ENCODE data around the gene HDAC2.

GRCh38 chr6:113999284-113999683 lies 28.3 kb upstream of the HDAC2 start:
- TF ChIP-seq GATA3 (IDR thresholded peaks at IDR 0.05; ENCODE audit: low read depth, low read length) (no peak), GATA2 (IDR thresholded peaks at IDR 0.05; ENCODE audit: low read depth, low read length) (no peak)

Data from SH-SY5Y (cell line).